ENCODE measurements around the gene HSD17B11. TPM values are rescaled to one million over a fixed set of nuclear protein-coding genes. Genes with fewer than 3 reads are reported as not detected.
"Not testable (repeated sequence)": the region's sequence is repeated elsewhere in the genome, so short reads cannot be mapped to it uniquely, and the experiment has no call there.

HSD17B11 gene
- total and polyA plus RNA-seq, 12 donors = 34.1 to 202 (median 96.1) TPM

DNA sequence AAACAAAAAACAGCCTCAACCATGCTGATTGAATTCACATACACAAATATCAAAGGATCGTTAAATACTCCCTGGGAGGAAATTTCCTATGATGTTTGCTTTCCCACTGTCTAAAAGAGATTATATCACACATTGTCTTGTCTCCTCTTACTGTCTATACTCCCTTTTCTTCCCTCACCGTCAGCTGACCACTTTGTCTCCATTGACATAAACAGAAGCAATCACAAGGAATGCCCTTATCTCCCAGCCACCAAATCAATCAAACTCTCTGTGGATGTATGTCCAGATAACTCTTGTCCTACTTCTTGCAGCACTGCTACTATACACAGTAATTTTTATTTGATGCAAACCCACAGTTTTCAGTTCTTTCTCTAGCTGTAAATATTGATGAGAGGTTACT, 19.2 kb upstream of the HSD17B11 start:
- 54 to 68% (median 54%) methylated on average over 2 of the region's 2 CpGs for WGBS, 4 donors
- no peak overlapping the region for H3K4me3 ChIP-seq
- intact Hi-C loops (cut with DNase I) = no loop called here

DNA sequence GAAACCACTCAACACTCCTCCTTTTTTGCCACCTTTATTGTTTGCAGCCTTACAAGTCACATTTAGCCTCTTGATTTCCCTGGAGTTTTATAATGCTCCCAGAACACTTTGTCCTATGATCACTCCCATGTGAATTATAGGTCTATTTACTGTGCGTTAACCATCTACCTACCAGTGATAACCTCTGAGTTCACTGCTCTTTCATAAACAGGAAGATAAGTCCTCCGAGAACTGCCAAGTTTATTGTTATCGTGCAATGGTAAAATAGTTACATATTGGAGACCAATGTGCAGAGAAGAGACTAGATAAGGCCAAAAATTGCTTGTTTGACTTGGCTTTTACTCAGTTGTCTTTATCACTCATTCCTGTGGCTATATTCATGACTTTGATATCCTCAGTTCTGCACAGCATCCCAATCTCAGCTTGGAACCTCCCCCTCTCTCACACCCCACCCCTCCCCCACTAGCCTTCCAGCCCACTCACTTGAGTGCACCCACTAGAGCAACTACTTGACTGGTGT, 18.5 kb upstream of the HSD17B11 start:
- Histone ChIP-seq H3K4me1 (replicated peaks in 1 of 2) (no peaks in the 10 kb centered on the region), H3K9me3 (replicated peaks in 1 of 3) (no peaks in the 10 kb centered on the region), H3K27ac (no peak overlapping the region), H3K36me3 (replicated peaks in 1 of 2) (no peaks in the 10 kb centered on the region), H3K4me3 (no peak overlapping the region), H3K27me3 (no peaks in the 10 kb centered on the region)
- no peak for TF ChIP-seq POLR2A (IDR thresholded peaks at IDR 0.05)
- TF ChIP-seq, protein P1, sequence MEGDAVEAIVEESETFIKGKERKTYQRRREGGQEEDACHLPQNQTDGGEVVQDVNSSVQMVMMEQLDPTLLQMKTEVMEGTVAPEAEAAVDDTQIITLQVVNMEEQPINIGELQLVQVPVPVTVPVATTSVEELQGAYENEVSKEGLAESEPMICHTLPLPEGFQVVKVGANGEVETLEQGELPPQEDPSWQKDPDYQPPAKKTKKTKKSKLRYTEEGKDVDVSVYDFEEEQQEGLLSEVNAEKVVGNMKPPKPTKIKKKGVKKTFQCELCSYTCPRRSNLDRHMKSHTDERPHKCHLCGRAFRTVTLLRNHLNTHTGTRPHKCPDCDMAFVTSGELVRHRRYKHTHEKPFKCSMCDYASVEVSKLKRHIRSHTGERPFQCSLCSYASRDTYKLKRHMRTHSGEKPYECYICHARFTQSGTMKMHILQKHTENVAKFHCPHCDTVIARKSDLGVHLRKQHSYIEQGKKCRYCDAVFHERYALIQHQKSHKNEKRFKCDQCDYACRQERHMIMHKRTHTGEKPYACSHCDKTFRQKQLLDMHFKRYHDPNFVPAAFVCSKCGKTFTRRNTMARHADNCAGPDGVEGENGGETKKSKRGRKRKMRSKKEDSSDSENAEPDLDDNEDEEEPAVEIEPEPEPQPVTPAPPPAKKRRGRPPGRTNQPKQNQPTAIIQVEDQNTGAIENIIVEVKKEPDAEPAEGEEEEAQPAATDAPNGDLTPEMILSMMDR (IDR thresholded peaks at IDR 0.05) = no peak
- DNase-seq = no peak
- intact Hi-C loops (cut with DNase I) = no loop called here
- WGBS, 4 donors = 56 to 70% (median 59%) methylated on average over 3 of the region's 3 CpGs

More for the DNA sequence above, 19.2 kb upstream of the HSD17B11 start:
- Histone ChIP-seq H3K4me1 (replicated peaks in 1 of 2) (no peaks in the 10 kb centered on the region), H3K9me3 (replicated peaks in 1 of 3) (no peaks in the 10 kb centered on the region), H3K27ac (no peak overlapping the region), H3K36me3 (replicated peaks in 1 of 2) (no peaks in the 10 kb centered on the region), H3K27me3 (no peaks in the 10 kb centered on the region)
- TF ChIP-seq, protein P1 (IDR thresholded peaks at IDR 0.05) = no peak
- TF ChIP-seq POLR2A (IDR thresholded peaks at IDR 0.05) = no peak
- DNase-seq = no peak

DNA sequence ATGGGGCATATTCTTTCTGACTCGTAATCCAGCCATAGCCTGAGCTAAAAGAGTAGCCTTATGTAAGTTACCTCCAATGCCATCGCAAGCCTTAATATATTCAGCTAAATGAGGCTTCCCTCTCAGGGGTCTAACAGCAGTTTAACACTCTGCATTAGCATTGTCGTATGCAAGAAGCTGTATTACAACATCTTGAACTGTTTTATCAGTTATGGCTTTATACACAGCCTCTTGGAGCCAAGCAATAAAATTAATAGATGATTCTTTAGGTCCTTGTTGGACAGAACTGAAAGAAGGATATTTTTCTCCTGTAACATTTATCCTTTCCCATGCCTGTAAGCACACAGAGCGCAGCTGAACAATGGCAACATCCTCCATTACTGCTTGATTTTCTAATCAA, 15.9 kb upstream of the HSD17B11 start:
- H3K4me1 ChIP-seq (replicated peaks in 1 of 2); H3K27me3 ChIP-seq; H3K4me3 ChIP-seq; DNase-seq; H3K27ac ChIP-seq; H3K9me3 ChIP-seq (replicated peaks in 1 of 3); intact Hi-C loops (cut with DNase I); H3K36me3 ChIP-seq (replicated peaks in 1 of 2): not testable (repeated sequence)
- WGBS, 4 donors = 71 to 78% (median 76%) methylated on average over 4 of the region's 4 CpGs

DNA sequence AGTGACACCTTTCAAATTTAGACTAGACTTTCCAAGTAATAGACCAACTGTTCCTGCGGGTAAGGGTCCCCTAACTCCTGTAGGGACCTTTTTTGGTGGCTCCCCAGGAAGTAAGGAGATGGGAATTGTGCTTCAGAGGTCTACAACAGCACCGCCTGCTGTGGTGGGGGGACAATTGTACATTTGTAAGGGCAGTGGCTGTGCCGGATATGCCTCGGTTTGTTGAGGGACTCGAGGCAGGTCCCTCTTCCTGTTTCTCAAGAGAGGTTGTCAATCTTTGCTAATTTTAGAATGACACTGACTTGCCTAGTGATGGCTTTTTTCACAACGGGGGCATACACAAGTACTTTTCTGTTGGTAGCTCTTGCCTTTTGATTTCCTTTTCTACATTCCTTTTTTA, 15.5 kb upstream of the HSD17B11 start:
- no peaks in the 10 kb centered on the region for H3K9me3 ChIP-seq (replicated peaks in 1 of 3)
- DNase-seq = no peak
- H3K27ac ChIP-seq = no peak overlapping the region
- TF ChIP-seq, protein P1 (IDR thresholded peaks at IDR 0.05) = no peak
- TF ChIP-seq POLR2A (IDR thresholded peaks at IDR 0.05) = no peak
- H3K36me3 ChIP-seq (replicated peaks in 1 of 2) = no peaks in the 10 kb centered on the region
- intact Hi-C loops (cut with DNase I) = no loop called here
- H3K4me3 ChIP-seq = no peak overlapping the region
- WGBS, 4 donors = 60 to 81% (median 65%) methylated on average over 6 of the region's 6 CpGs
- no peaks in the 10 kb centered on the region for H3K4me1 ChIP-seq (replicated peaks in 1 of 2)
- no peaks in the 10 kb centered on the region for H3K27me3 ChIP-seq

DNA sequence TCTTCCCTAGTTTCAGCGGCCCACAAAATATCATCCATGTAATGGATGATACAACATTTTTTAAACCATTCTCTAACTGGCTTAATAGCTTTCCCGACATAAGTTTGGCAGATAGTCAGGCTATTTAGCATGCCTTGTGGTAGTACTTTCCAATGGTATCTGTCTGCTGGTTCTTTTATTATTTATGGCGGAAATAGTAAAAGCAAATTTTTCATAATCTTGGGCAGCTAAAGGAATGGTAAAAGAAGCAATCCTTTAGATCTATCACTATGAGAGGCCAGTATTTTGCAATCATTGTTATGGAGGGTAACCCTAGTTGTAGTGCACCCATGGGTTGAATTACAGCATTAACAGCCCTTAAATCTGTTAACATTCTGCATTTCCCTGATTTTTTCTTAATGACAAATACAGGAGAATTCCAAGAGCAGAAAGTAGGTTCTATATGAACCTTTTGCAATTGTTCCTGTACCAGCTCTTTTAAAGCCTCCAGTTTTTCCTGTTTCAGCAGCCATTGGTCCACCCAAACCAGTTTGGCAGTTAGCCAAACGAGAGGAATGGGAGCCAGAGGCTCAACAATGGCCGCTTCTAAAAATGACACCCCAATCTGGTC, 14.3 kb upstream of the HSD17B11 start:
- Histone ChIP-seq H3K27me3 (no peaks in the 10 kb centered on the region), H3K27ac (no peak overlapping the region), H3K4me1 (replicated peaks in 1 of 2) (no peaks in the 10 kb centered on the region), H3K36me3 (replicated peaks in 1 of 2) (no peaks in the 10 kb centered on the region), H3K9me3 (replicated peaks in 1 of 3) (no peaks in the 10 kb centered on the region), H3K4me3 (no peak overlapping the region)
- intact Hi-C loops (cut with DNase I) = no loop called here
- no peak for DNase-seq
- 65 to 78% (median 67%) methylated on average over 5 of the region's 5 CpGs for WGBS, 4 donors
- TF ChIP-seq, protein P1 (IDR thresholded peaks at IDR 0.05) = no peak
- TF ChIP-seq POLR2A (IDR thresholded peaks at IDR 0.05) = no peak
